ENCODE measurements around the gene CCDC3.

DNA sequence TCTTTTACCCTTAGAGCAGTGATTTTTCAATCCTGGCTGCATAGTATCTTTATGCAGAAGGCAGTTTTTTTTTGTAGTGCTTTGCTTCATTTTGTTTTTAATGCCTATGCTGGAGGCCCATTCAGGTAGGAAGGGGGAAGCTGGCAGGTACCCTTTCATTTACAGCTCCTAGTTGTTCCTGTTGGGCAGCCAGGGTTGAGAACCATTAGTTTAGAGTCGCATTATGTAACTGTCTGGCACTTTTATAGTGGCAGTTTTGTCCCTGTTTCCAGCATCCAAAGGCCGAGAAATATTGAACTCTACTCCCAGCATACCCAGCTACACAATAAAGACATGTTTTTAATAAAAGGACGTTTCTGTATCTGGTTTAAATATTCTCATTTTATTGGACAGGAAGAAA lies 110.6 kb downstream of the CCDC3 start:
- TF ChIP-seq, protein P1, sequence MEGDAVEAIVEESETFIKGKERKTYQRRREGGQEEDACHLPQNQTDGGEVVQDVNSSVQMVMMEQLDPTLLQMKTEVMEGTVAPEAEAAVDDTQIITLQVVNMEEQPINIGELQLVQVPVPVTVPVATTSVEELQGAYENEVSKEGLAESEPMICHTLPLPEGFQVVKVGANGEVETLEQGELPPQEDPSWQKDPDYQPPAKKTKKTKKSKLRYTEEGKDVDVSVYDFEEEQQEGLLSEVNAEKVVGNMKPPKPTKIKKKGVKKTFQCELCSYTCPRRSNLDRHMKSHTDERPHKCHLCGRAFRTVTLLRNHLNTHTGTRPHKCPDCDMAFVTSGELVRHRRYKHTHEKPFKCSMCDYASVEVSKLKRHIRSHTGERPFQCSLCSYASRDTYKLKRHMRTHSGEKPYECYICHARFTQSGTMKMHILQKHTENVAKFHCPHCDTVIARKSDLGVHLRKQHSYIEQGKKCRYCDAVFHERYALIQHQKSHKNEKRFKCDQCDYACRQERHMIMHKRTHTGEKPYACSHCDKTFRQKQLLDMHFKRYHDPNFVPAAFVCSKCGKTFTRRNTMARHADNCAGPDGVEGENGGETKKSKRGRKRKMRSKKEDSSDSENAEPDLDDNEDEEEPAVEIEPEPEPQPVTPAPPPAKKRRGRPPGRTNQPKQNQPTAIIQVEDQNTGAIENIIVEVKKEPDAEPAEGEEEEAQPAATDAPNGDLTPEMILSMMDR (IDR thresholded peaks at IDR 0.05): no peak
- TF ChIP-seq, protein P2, sequence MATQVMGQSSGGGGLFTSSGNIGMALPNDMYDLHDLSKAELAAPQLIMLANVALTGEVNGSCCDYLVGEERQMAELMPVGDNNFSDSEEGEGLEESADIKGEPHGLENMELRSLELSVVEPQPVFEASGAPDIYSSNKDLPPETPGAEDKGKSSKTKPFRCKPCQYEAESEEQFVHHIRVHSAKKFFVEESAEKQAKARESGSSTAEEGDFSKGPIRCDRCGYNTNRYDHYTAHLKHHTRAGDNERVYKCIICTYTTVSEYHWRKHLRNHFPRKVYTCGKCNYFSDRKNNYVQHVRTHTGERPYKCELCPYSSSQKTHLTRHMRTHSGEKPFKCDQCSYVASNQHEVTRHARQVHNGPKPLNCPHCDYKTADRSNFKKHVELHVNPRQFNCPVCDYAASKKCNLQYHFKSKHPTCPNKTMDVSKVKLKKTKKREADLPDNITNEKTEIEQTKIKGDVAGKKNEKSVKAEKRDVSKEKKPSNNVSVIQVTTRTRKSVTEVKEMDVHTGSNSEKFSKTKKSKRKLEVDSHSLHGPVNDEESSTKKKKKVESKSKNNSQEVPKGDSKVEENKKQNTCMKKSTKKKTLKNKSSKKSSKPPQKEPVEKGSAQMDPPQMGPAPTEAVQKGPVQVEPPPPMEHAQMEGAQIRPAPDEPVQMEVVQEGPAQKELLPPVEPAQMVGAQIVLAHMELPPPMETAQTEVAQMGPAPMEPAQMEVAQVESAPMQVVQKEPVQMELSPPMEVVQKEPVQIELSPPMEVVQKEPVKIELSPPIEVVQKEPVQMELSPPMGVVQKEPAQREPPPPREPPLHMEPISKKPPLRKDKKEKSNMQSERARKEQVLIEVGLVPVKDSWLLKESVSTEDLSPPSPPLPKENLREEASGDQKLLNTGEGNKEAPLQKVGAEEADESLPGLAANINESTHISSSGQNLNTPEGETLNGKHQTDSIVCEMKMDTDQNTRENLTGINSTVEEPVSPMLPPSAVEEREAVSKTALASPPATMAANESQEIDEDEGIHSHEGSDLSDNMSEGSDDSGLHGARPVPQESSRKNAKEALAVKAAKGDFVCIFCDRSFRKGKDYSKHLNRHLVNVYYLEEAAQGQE (IDR thresholded peaks at IDR 0.05; ENCODE audit: low read depth, low read length): no peak
- TF ChIP-seq NRF1 (IDR thresholded peaks at IDR 0.05; ENCODE audit: low read depth, low read length) (no peak), TEAD4 (IDR thresholded peaks at IDR 0.05; ENCODE audit: borderline replicate concordance, insufficient read depth) (no peak), MXI1 (IDR thresholded peaks at IDR 0.05; ENCODE audit: low read depth, low read length) (no peak), JUND (IDR thresholded peaks at IDR 0.05) (no peak), FOXJ3 (CRISPR knock-in tag; IDR thresholded peaks at IDR 0.05) (no peak), RAD21 (IDR thresholded peaks at IDR 0.05; ENCODE audit: low read length) (no peak)
- TF ChIP-seq, protein P3, sequence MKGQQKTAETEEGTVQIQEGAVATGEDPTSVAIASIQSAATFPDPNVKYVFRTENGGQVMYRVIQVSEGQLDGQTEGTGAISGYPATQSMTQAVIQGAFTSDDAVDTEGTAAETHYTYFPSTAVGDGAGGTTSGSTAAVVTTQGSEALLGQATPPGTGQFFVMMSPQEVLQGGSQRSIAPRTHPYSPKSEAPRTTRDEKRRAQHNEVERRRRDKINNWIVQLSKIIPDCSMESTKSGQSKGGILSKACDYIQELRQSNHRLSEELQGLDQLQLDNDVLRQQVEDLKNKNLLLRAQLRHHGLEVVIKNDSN (IDR thresholded peaks at IDR 0.05; ENCODE audit: borderline replicate concordance, low read depth): no peak
- TF ChIP-seq, protein P4, sequence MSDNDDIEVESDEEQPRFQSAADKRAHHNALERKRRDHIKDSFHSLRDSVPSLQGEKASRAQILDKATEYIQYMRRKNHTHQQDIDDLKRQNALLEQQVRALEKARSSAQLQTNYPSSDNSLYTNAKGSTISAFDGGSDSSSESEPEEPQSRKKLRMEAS (IDR thresholded peaks at IDR 0.05; ENCODE audit: low read depth): no peak

All from SK-N-SH (cell line).